ENCODE results near the gene ARSB.

The ARSB gene

DNA sequence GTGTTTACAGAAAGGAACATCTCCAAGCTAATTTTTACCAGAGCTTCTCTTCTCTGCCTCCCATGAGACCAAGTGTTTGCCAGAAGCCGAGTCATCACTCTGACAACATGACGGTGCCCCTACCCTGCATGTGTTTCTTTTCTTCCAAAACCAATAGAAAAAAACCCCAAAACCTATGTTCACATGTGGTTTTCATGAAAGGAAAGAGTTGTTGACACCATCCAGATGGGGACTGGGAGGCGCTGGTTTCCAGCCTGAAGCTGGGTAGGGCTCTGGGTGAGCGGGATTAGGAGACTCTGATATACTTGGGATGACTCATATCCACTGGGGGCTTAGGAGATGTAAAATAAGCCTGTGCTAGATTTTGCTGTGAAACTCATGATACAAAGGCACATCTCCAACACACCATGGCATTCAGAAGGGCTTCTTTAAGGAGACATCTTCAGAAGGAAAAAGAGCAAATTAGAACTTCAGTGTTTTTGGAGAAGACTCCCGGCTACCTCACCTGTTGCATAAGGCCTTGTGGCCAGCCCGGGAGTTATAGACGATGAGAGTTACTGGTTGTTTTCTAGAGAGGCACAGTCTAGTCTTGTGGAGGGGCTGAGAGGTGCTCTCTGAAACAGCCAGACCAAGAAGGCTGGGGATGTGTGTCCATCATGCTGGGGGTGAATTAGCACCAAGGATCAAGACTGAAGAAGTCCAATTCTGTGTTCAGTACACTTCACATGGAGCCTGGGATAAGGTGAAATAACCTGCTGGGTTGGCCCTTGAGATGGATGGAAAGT lies 227.6 kb downstream of the ARSB start:
- Histone ChIP-seq H3K4me1 (peaks cover 12 to 92% (median 26%) of the 10 kb centered on the region in 10 experiments; a peak in 19 of 20 replicates), H3K36me3 (no peaks in the 10 kb centered on the region), H3K9ac (no peak overlapping the region), H3K27me3 (no peaks in the 10 kb centered on the region), H3K4me2 (peak overlapping the region; percentile 2 to 76 (median 31); a peak in 18 of 22 replicates), H4K20me1 (no peaks in the 10 kb centered on the region), H3K4me3 (no peak overlapping the region), H3K27ac (peak overlapping the region in 1 of 11 experiments; percentile 22; a peak in 2 of 22 replicates), H3K9me3 (replicated peaks in 1 of 11) (peaks cover 0 to 10% (median 0%) of the 10 kb centered on the region in 11 experiments; a peak in 6 of 22 replicates)
- no peak for TF ChIP-seq Cebpa-rat (IDR thresholded peaks at IDR 0.05)

GRCh38 chr5:78756858-78757257 lies 228.3 kb downstream of the ARSB start:
- Histone ChIP-seq H3K4me2 (peak overlapping the region; percentile 2 to 76 (median 31); a peak in 17 of 22 replicates), H3K4me1 (peaks cover 12 to 86% (median 26%) of the 10 kb centered on the region in 10 experiments; a peak in 19 of 20 replicates), H3K36me3 (no peaks in the 10 kb centered on the region), H3K9ac (no peak overlapping the region), H3K9me3 (replicated peaks in 1 of 11) (peaks cover 0 to 10% (median 0%) of the 10 kb centered on the region in 11 experiments; a peak in 6 of 22 replicates), H4K20me1 (no peaks in the 10 kb centered on the region), H3K27me3 (no peaks in the 10 kb centered on the region), H3K27ac (no peak overlapping the region; a peak in 1 of 22 replicates), H3K4me3 (no peak overlapping the region)
- TF ChIP-seq Cebpa-rat (IDR thresholded peaks at IDR 0.05), result no peak

GRCh38 chr5:78755822-78756429 lies 229.2 kb downstream of the ARSB start:
- no peak for TF ChIP-seq Cebpa-rat (IDR thresholded peaks at IDR 0.05)
- peaks cover 0 to 10% (median 0%) of the 10 kb centered on the region in 11 experiments; a peak in 6 of 22 replicates for H3K9me3 ChIP-seq (replicated peaks in 1 of 11)

DNA sequence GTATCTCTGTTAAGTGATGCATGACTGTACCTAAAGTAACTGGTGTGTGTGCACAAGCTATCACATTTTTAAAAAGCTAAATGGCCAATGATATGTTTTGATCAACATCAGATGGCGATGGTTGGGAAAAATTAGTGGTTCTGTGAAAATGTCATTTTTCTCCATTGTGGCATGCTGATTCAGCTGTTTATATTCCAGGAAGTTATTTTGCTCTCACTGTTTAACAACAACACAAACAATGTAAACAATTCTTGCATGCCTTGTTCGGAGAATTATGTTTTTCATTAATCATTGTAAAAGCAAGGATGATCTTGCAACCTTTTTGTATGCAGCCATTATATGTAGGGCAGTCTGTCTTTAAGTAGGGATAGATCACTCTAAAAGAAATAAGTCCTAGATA lies 230.5 kb downstream of the ARSB start:
- Histone ChIP-seq H3K4me2 (peak overlapping the region in 2 of 11 experiments; percentile 47 to 61; a peak in 4 of 22 replicates), H4K20me1 (no peaks in the 10 kb centered on the region), H3K9me3 (replicated peaks in 1 of 11) (peaks cover 0 to 4% (median 0%) of the 10 kb centered on the region in 11 experiments; a peak in 4 of 22 replicates), H3K4me3 (no peak overlapping the region), H3K36me3 (no peaks in the 10 kb centered on the region), H3K27ac (no peak overlapping the region), H3K27me3 (no peaks in the 10 kb centered on the region), H3K9ac (no peak overlapping the region), H3K4me1 (peaks cover 7 to 64% (median 16%) of the 10 kb centered on the region in 10 experiments; a peak in 19 of 20 replicates)
- TF ChIP-seq Cebpa-rat (IDR thresholded peaks at IDR 0.05), result no peak

More at GRCh38 chr5:78755822-78756429, 229.2 kb downstream of the ARSB start:
- no peaks in the 10 kb centered on the region for H3K27me3 ChIP-seq
- peaks cover 12 to 76% (median 25%) of the 10 kb centered on the region in 10 experiments; a peak in 19 of 20 replicates for H3K4me1 ChIP-seq
- H3K27ac ChIP-seq, result no peak overlapping the region
- H3K36me3 ChIP-seq, result no peaks in the 10 kb centered on the region
- H3K9ac ChIP-seq, result no peak overlapping the region
- no peaks in the 10 kb centered on the region for H4K20me1 ChIP-seq
- H3K4me2 ChIP-seq, result peak overlapping the region in 4 of 11 experiments; percentile 21 to 76 (median 52); a peak in 7 of 22 replicates
- H3K4me3 ChIP-seq, result no peak overlapping the region

DNA sequence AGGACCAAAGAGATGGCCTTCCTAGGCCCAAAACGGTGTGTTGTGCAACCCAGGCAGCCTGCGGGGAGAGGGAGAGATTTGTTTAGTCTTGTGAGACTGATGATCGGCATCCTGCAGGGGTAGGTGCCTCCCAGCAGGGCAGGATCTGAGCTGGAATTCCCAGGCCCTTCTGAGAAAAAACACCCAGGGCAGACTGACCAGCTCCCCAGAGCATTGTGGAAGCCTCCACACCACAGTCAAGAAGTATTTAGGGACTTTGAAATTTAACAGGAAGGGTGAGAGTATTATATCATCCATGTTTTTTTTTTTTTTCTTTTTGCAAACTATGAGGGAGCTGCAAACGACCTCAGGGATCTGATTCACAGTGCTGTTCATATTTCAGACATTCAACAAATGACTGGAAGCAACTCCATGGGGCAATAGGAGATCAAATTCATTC lies 232.0 kb downstream of the ARSB start:
- H3K9me3 ChIP-seq (replicated peaks in 1 of 11), result no peaks in the 10 kb centered on the region
- no peak overlapping the region for H3K4me2 ChIP-seq
- peaks cover 7 to 49% (median 16%) of the 10 kb centered on the region in 10 experiments; a peak in 19 of 20 replicates for H3K4me1 ChIP-seq
- H3K27me3 ChIP-seq, result no peaks in the 10 kb centered on the region
- TF ChIP-seq Cebpa-rat (IDR thresholded peaks at IDR 0.05), result no peak
- H3K9ac ChIP-seq, result no peak overlapping the region
- no peaks in the 10 kb centered on the region for H4K20me1 ChIP-seq
- no peak overlapping the region for H3K27ac ChIP-seq
- H3K36me3 ChIP-seq, result no peaks in the 10 kb centered on the region
- H3K4me3 ChIP-seq, result no peak overlapping the region

GRCh38 chr5:78751872-78752271 lies 233.2 kb downstream of the ARSB start:
- Histone ChIP-seq H3K4me2 (no peak overlapping the region), H4K20me1 (no peaks in the 10 kb centered on the region), H3K27ac (no peak overlapping the region), H3K9ac (no peak overlapping the region), H3K27me3 (no peaks in the 10 kb centered on the region), H3K36me3 (no peaks in the 10 kb centered on the region), H3K4me3 (no peak overlapping the region), H3K9me3 (replicated peaks in 1 of 11) (no peaks in the 10 kb centered on the region), H3K4me1 (peaks cover 1 to 37% (median 7%) of the 10 kb centered on the region in 10 experiments; a peak in 17 of 20 replicates)
- no peak for TF ChIP-seq Cebpa-rat (IDR thresholded peaks at IDR 0.05)

GRCh38 chr5:78750281-78750680 lies 234.8 kb downstream of the ARSB start:
- Histone ChIP-seq H3K4me1 (peaks cover 0 to 21% (median 3%) of the 10 kb centered on the region in 10 experiments; a peak in 8 of 20 replicates), H3K9me3 (replicated peaks in 1 of 11) (no peaks in the 10 kb centered on the region)

DNA sequence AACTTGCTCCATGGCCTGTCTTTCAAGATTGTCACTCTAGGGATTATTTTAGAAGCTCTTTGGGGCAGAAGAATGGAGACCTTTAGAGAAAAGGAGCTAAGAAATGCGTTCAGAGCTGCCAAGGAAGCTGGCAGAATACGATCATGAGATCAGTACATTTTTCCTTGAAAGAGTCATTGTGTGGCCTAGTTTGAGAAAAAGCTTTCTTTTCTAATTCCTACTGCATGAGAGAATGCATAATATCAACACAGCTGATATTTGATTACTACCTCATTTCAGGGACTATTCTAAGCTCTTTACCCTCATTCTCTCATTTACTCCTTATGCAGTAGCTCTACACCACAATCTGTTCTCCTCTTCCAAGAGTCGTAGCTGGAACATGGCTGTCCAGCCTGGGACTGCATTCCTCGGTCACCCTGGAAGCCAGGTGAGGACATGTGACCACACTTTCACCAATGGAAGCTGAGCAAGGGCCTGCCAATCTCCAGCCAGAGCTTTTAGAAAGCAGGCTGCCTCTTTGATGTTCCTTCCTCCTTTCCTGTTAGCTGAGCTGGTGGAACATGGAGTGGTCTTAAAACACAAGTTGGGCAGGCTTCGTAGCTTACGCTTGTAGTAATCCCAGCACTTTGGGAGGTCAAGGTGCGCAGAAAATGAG lies 237.3 kb downstream of the ARSB start:
- Histone ChIP-seq H4K20me1 (no peaks in the 10 kb centered on the region), H3K27ac (no peak overlapping the region), H3K9me3 (replicated peaks in 1 of 11) (no peaks in the 10 kb centered on the region), H3K4me1 (no peaks in the 10 kb centered on the region), H3K36me3 (no peaks in the 10 kb centered on the region), H3K27me3 (no peaks in the 10 kb centered on the region), H3K4me3 (no peak overlapping the region), H3K9ac (no peak overlapping the region), H3K4me2 (no peak overlapping the region)
- no peak for TF ChIP-seq Cebpa-rat (IDR thresholded peaks at IDR 0.05)

More at GRCh38 chr5:78750281-78750680, 234.8 kb downstream of the ARSB start:
- H3K4me3 ChIP-seq, result no peak overlapping the region
- H3K27ac ChIP-seq, result no peak overlapping the region
- no peaks in the 10 kb centered on the region for H3K27me3 ChIP-seq
- no peaks in the 10 kb centered on the region for H3K36me3 ChIP-seq
- H3K9ac ChIP-seq, result no peak overlapping the region
- no peak overlapping the region for H3K4me2 ChIP-seq
- no peaks in the 10 kb centered on the region for H4K20me1 ChIP-seq
- no peak for TF ChIP-seq Cebpa-rat (IDR thresholded peaks at IDR 0.05)

DNA sequence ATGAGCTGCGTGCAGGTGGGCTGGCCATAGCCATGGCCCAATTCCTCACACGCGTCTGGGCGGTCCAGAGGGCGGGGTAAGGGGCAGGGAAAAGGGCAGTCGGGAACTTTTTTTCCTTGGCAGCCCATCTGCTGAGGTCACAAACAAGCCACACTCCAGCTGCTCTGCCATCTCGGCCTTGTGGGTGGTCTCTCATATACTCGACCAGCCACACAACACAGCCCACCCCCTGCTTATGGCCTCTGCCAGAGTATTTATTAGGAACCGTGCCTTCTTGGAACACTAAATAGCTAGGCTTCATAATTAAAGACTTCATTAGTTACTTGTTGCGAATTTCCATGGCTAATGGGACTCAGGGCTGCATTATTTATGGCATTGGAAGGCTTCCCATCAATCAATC lies 238.1 kb downstream of the ARSB start:
- TF ChIP-seq Cebpa-rat (IDR thresholded peaks at IDR 0.05), result no peak
- Histone ChIP-seq H3K4me2 (no peak overlapping the region), H3K27ac (no peak overlapping the region), H3K9me3 (replicated peaks in 1 of 11) (no peaks in the 10 kb centered on the region), H3K9ac (no peak overlapping the region), H4K20me1 (no peaks in the 10 kb centered on the region), H3K4me1 (no peaks in the 10 kb centered on the region), H3K36me3 (no peaks in the 10 kb centered on the region), H3K27me3 (no peaks in the 10 kb centered on the region), H3K4me3 (no peak overlapping the region)
